GM23248 (cell line): ENCODE measurements around the gene LYRM1.

Experiments used
- EZH2 ChIP-seq: fragments of 200-600 bp; sonication (generic); IDR thresholded peaks from 2 replicates; pipeline ENCODE4 v1.6.1; 2018; ENCODE audit warnings: antibody characterized with exemption, mild to moderate bottlenecking; ENCODE audit not compliant: insufficient read depth, poor library complexity, severe bottlenecking
- EZH2phosphoT487 ChIP-seq: fragments of 200-600 bp; sonication (generic); IDR thresholded peaks from 2 replicates; pipeline ENCODE4 v1.6.1; 2018; ENCODE audit warnings: antibody characterized with exemption, moderate library complexity, mild to moderate bottlenecking, low read depth; ENCODE audit not compliant: insufficient read depth

DNA sequence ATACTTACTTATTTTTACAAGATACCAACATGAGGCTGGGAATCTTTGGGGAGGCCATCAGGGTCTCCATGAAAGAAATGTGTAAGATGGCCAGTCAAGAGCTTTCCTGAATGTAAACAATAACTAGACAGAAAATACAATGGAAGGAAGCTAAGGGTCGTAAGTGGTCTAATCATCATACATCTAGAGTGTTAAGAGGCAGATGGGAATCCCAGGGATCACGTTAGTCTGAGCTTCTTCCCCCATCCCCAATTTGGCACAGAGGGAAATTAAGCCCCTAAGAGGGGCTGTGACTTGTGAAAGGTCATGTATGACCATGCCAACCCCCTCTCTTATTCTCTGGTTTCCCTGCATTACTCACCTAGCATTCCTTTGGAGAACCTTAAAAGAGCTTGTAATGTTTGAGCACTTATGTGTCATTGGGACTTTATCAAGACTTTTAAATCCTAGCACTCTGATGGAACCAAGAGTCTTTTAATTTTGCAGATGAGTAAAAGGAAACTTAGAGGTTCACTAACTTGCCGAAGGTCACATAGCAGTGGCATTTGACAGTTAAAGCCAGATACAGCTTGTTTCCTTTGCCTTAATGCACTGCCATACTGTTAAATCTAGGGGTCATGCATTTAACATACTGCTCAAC lies 46.5 kb upstream of the LYRM1 start:
- TF ChIP-seq EZH2 (no peak), EZH2phosphoT487 (no peak)
